GM23338 (cell line): ENCODE results near the gene NBPF1. TPM values are rescaled to one million over a fixed set of nuclear protein-coding genes. Genes with fewer than 3 reads are reported as not detected.
"Not testable (repeated sequence)": the region's sequence is repeated elsewhere in the genome, so short reads cannot be mapped to it uniquely, and the experiment has no call there.

Experiments
- ATAC-seq: fragments of 200-7000 bp; cut with Tn5 transposase; 3 replicates; pipeline ENCODE4 v1.9.1; 2020
- DNase-seq: peaks from one replicate; pipeline ENCODE4 v3.0.0-alpha.2; 2015; ENCODE audit warnings: low spot score
- H2AFZ ChIP-seq: fragments of 200-600 bp; sonication (generic); 2 replicates; pipeline ENCODE4 v1.8.0; 2016; ENCODE audit warnings: antibody characterized with exemption, mild to moderate bottlenecking, moderate library complexity
- H3F3A ChIP-seq: fragments of 200-600 bp; sonication (generic); replicated peaks from 2 replicates; pipeline ENCODE4 v1.8.0; 2017; ENCODE audit warnings: antibody characterized with exemption, mixed run types, low read depth
- H3K27ac ChIP-seq: fragments of 200-600 bp; sonication (generic); 2 replicates; pipeline ENCODE4 v1.6.1; 2016; ENCODE audit warnings: low read depth
- H3K27me3 ChIP-seq: fragments of 200-600 bp; sonication (generic); 2 replicates; pipeline ENCODE4 v1.8.0; 2016; ENCODE audit warnings: mild to moderate bottlenecking, mixed run types, moderate library complexity; ENCODE audit not compliant: insufficient read depth
- H3K36me3 ChIP-seq: fragments of 200-600 bp; sonication (generic); 2 replicates; pipeline ENCODE4 v1.8.0; 2016; ENCODE audit warnings: mild to moderate bottlenecking; ENCODE audit not compliant: insufficient read depth
- H3K4me1 ChIP-seq: fragments of 200-600 bp; sonication (generic); 2 replicates; pipeline ENCODE4 v1.8.0; 2016; ENCODE audit warnings: mild to moderate bottlenecking, moderate library complexity; ENCODE audit not compliant: insufficient read depth
- H3K4me2 ChIP-seq: fragments of 200-600 bp; sonication (generic); 2 replicates; pipeline ENCODE4 v1.7.1; 2017; ENCODE audit warnings: mixed run types
- H3K4me3 ChIP-seq: fragments of 200-600 bp; sonication (generic); 2 replicates; pipeline ENCODE4 v1.6.1; 2016; ENCODE audit warnings: mixed run types
- H3K79me2 ChIP-seq: fragments of 200-600 bp; sonication (generic); replicated peaks from 2 replicates; pipeline ENCODE4 v1.8.0; 2017; ENCODE audit warnings: mild to moderate bottlenecking; ENCODE audit not compliant: insufficient read depth
- H3K9me2 ChIP-seq: fragments of 200-600 bp; sonication (generic); 2 replicates; pipeline ENCODE4 v1.8.0; 2017; ENCODE audit not compliant: insufficient read depth
- H4K20me1 ChIP-seq: fragments of 200-600 bp; sonication (generic); replicated peaks from 2 replicates; pipeline ENCODE4 v1.8.0; 2017; ENCODE audit warnings: mild to moderate bottlenecking; ENCODE audit not compliant: insufficient read depth
- H3K27ac Mint-ChIP-seq: 2 replicates; pipeline ENCODE4 v1.8.0; 2020; ENCODE audit warnings: inconsistent platforms, mild to moderate bottlenecking, moderate library complexity, mixed read lengths
- H3K27me3 Mint-ChIP-seq: 3 replicates; pipeline ENCODE4 v1.8.0; 2022; ENCODE audit warnings: low read depth, mild to moderate bottlenecking, moderate library complexity, mixed read lengths, inconsistent platforms; ENCODE audit not compliant: insufficient read depth, poor library complexity
- H3K36me3 Mint-ChIP-seq: 3 replicates; pipeline ENCODE4 v1.8.0; 2021; ENCODE audit warnings: low read depth, mild to moderate bottlenecking, inconsistent platforms, moderate library complexity, mixed read lengths
- H3K4me1 Mint-ChIP-seq: 3 replicates; pipeline ENCODE4 v1.8.0; 2020; ENCODE audit warnings: mild to moderate bottlenecking, inconsistent platforms, mixed read lengths
- H3K4me3 Mint-ChIP-seq: 3 replicates; pipeline ENCODE4 v1.8.0; 2021; ENCODE audit warnings: moderate library complexity, mild to moderate bottlenecking, inconsistent platforms, mixed read lengths
- H3K9me3 Mint-ChIP-seq: 3 replicates; pipeline ENCODE4 v1.8.0; 2020; ENCODE audit warnings: moderate library complexity, mild to moderate bottlenecking, inconsistent platforms, mixed read lengths
- polyA plus RNA-seq: library from polyadenylated mRNA; unstranded; fragments of >200 nt; fragmentation: Nextera tagmentation; extraction: Ambion mirVana; gene quantifications from 2 replicates; pipeline ENCODE4 v1.2.1, GENCODE V29; 2016
- total RNA-seq: library from RNA; depleted of rRNA; stranded (reverse); fragments of >200 nt; shearing (Covaris generic); gene quantifications from 2 replicates; pipeline ENCODE4 v1.2.3, GENCODE V29; 2014
- TF ChIP-seq, protein P1 (sequence below), 2 experiments: fragments of 200-600 bp in 1 of 2; sonication (generic) in 1 of 2; conservative IDR thresholded peaks; 2 replicates each; pipeline versions ENCODE4 v1.5.1 to v1.6.1; 2016 to 2017; ENCODE audit warnings: antibody characterized with exemption in 2 of 2, low read depth in 2 of 2, mild to moderate bottlenecking in 2 of 2, moderate library complexity in 1 of 2

The NBPF1 gene
- total and polyA plus RNA-seq, 2 experiments from 2014 or later, result 9.5 to 11.8 TPM

DNA sequence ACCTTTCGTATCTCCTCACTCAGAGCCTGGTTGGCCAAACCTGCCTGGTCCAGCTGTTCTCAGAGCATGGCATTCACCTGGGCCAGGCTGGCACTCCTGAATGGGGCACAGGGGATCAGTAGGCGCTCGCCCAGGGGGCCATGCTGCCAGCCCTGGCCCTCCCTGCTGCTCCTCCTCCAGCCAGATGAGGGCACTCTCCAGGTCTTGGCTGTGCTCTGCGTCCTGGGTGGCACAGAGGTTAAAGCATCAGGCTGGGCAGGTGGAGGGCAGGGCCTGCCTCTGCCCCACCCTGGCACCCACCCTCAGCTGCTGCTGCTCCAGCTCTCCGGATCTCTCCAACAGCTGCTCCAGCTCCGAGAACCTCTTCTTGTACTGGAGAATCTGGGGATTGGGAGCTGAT is 43.2 kb upstream of the NBPF1 start:
- H3K27ac ChIP-seq, H3K36me3 ChIP-seq, H3F3A ChIP-seq, H3K27ac Mint-ChIP-seq, H3K4me1 Mint-ChIP-seq, H3K36me3 Mint-ChIP-seq, H2AFZ ChIP-seq, H3K27me3 ChIP-seq, H4K20me1 ChIP-seq, H3K79me2 ChIP-seq, H3K4me3 ChIP-seq, H3K9me3 Mint-ChIP-seq, H3K9me2 ChIP-seq, H3K4me1 ChIP-seq, H3K4me3 Mint-ChIP-seq, H3K4me2 ChIP-seq, DNase-seq, H3K27me3 Mint-ChIP-seq: not testable (repeated sequence)
- ATAC-seq, result peak; percentile 94
- TF ChIP-seq, protein P1, sequence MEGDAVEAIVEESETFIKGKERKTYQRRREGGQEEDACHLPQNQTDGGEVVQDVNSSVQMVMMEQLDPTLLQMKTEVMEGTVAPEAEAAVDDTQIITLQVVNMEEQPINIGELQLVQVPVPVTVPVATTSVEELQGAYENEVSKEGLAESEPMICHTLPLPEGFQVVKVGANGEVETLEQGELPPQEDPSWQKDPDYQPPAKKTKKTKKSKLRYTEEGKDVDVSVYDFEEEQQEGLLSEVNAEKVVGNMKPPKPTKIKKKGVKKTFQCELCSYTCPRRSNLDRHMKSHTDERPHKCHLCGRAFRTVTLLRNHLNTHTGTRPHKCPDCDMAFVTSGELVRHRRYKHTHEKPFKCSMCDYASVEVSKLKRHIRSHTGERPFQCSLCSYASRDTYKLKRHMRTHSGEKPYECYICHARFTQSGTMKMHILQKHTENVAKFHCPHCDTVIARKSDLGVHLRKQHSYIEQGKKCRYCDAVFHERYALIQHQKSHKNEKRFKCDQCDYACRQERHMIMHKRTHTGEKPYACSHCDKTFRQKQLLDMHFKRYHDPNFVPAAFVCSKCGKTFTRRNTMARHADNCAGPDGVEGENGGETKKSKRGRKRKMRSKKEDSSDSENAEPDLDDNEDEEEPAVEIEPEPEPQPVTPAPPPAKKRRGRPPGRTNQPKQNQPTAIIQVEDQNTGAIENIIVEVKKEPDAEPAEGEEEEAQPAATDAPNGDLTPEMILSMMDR (conservative IDR thresholded peaks at IDR 0.05; ENCODE audit: low read depth in 2 of 2), result peak in 1 of 2 experiments; percentile 48; a peak in 2 of 4 replicates

DNA sequence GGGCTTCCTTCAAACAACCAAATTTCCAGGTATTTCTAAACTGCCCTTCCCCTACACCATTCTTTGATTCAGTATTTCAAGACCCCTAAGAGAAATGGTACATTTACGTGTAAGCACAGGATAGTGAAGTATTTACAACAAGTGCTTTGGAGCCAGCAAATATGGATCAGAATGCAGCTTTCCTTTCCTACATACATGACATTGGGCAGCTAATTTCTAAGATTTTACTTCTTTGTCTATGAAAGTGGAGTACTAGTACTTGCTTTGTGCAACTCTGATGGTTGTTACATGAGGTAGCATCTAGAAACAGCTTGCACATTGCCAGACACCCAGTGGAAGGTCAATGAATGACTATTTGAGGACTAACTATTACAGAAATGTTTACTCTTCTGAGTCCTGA is 38.2 kb upstream of the NBPF1 start:
- H3K4me3 ChIP-seq, H3K4me2 ChIP-seq, H3K9me2 ChIP-seq, ATAC-seq, DNase-seq, H3K36me3 Mint-ChIP-seq, H3K4me1 ChIP-seq, H3F3A ChIP-seq, H3K79me2 ChIP-seq, H3K36me3 ChIP-seq, H3K4me3 Mint-ChIP-seq, H3K9me3 Mint-ChIP-seq, H3K27ac Mint-ChIP-seq, H4K20me1 ChIP-seq, H2AFZ ChIP-seq, H3K27ac ChIP-seq, H3K4me1 Mint-ChIP-seq: not testable (repeated sequence)
- H3K27me3 ChIP-seq, result peaks cover 24% of the 10 kb centered on the region
- peaks cover 11% of the 10 kb centered on the region for H3K27me3 Mint-ChIP-seq

DNA sequence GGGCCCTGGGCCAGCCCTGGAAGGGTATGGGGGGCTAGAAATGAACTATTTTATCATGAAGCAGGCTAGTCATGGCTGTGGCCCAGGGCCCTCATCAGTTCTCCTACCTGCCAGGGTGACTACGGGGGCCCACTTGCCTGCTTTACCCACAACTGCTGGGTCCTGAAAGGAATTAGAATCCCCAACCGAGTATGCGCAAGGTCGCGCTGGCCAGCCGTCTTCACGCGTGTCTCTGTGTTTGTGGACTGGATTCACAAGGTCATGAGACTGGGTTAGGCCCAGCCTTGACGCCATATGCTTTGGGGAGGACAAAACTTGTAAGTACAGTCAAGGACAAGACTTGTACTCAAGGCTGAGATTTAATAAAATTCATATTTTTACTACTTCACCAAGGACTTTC is 36.6 kb upstream of the NBPF1 start:
- not testable (repeated sequence) for H3K79me2 ChIP-seq, ATAC-seq, DNase-seq

DNA sequence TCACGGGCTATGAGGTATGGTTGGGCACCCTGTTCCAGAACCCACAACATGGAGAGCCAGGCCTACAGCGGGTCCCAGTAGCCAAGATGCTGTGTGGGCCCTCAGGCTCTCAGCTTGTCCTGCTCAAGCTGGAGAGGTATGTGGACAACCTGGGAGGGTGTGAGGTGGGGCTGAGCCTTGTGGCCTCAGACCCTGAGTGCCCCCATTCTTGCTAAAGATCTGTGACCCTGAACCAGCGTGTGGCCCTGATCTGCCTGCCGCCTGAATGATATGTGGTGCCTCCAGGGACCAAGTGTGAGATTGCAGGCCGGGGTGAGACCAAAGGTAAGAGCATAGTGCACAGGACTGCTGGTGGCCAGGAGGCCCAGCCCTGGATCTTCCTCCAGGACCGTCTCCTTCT is 36.0 kb upstream of the NBPF1 start:
- DNase-seq, ATAC-seq, H3K4me1 ChIP-seq: not testable (repeated sequence)

More for the DNA sequence above, 36.6 kb upstream of the NBPF1 start:
- H2AFZ ChIP-seq, H3K4me2 ChIP-seq, H3K4me1 Mint-ChIP-seq, H3K36me3 ChIP-seq, H3K9me2 ChIP-seq, H3K27ac Mint-ChIP-seq, H3F3A ChIP-seq, H3K4me3 ChIP-seq, H3K4me3 Mint-ChIP-seq, H4K20me1 ChIP-seq, H3K36me3 Mint-ChIP-seq, H3K27ac ChIP-seq, H3K9me3 Mint-ChIP-seq, H3K4me1 ChIP-seq: not testable (repeated sequence)
- peaks cover 11% of the 10 kb centered on the region for H3K27me3 Mint-ChIP-seq
- peaks cover 40% of the 10 kb centered on the region for H3K27me3 ChIP-seq

DNA sequence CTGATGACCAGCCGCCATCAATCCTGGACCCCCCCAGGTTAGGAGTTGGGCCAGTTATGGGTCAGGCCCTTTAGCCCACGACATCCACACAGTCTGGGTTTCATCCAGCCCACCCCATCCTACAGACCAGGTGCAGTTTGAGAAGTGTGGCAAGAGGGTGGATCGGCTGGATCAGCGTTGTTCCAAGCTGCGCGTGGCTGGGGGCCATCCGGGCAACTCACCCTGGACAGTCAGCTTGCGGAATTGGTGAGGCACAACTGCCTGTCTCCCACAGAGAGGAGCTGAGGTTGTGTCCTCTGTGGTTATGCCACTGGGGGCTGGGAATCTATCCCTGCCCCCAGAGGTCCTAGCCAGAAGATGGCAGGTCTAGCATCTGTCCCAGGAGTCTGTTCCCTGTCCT is 35.4 kb upstream of the NBPF1 start:
- not testable (repeated sequence) for H3K9me2 ChIP-seq, H3K4me1 ChIP-seq, H3F3A ChIP-seq, H3K9me3 Mint-ChIP-seq, H3K27ac Mint-ChIP-seq, H3K4me2 ChIP-seq, H3K36me3 Mint-ChIP-seq, ATAC-seq, H3K36me3 ChIP-seq, H3K79me2 ChIP-seq, H4K20me1 ChIP-seq, DNase-seq, H3K27ac ChIP-seq, H3K4me3 ChIP-seq, H2AFZ ChIP-seq, H3K4me1 Mint-ChIP-seq
- H3K27me3 ChIP-seq, result peaks cover 48% of the 10 kb centered on the region
- H3K4me3 Mint-ChIP-seq, result 0 out of 3 replicates have a peak overlapping the region, but pooled peaks have one; percentile 43
- peaks cover 11% of the 10 kb centered on the region for H3K27me3 Mint-ChIP-seq

More for the DNA sequence above, 36.0 kb upstream of the NBPF1 start:
- not testable (repeated sequence) for H3K36me3 Mint-ChIP-seq, H3K4me2 ChIP-seq, H3K27ac Mint-ChIP-seq, H3K4me1 Mint-ChIP-seq, H3K27ac ChIP-seq, H3K9me3 Mint-ChIP-seq, H3F3A ChIP-seq, H2AFZ ChIP-seq, H3K79me2 ChIP-seq, H3K9me2 ChIP-seq, H3K4me3 ChIP-seq, H3K36me3 ChIP-seq, H4K20me1 ChIP-seq, H3K4me3 Mint-ChIP-seq
- peaks cover 11% of the 10 kb centered on the region for H3K27me3 Mint-ChIP-seq
- H3K27me3 ChIP-seq, result peaks cover 43% of the 10 kb centered on the region

DNA sequence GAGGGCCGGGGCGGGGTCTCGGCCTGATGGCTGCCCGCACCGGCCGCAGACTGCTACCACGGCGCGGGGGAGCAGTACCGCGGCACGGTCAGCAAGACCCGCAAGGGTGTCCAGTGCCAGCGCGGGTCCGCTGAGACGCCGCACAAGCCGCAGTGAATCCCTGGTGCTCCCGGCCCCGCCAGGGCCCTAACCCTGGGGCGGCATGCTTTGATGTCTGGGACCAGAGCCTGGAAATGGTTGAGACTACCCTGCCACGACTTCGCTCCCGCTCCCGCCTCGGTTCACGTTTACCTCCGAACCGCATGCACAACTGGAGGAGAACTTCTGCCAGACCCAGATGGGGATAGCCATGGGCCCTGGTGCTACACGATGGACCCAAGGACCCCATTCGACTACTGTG is 34.9 kb upstream of the NBPF1 start:
- DNase-seq, H3K27ac ChIP-seq, H3K9me3 Mint-ChIP-seq, H3K79me2 ChIP-seq, H3K27ac Mint-ChIP-seq, H3F3A ChIP-seq, H3K36me3 ChIP-seq, ATAC-seq, H3K4me2 ChIP-seq, H3K36me3 Mint-ChIP-seq, H4K20me1 ChIP-seq, H3K9me2 ChIP-seq, H2AFZ ChIP-seq, H3K4me1 Mint-ChIP-seq, H3K4me1 ChIP-seq: not testable (repeated sequence)
- Histone ChIP-seq H3K27me3 (peaks cover 48% of the 10 kb centered on the region), H3K4me3 (peak overlapping the region; percentile 57; the same call in 1 of the 2 replicates)
- H3K27me3 Mint-ChIP-seq, result peaks cover 11% of the 10 kb centered on the region
- peak overlapping the region; percentile 43; the same call in 1 of the 3 replicates for H3K4me3 Mint-ChIP-seq
